NCI-H345 (cell line): Measurements from ENCODE around the gene CSNK1A1.
"Not testable (repeated sequence)": the region's sequence is repeated elsewhere in the genome, so short reads cannot be mapped to it uniquely, and the experiment has no call there.

Experiments
- DNase-seq: peaks from one replicate; lab custom pipeline; 2025; lab: John Stamatoyannopoulos, UW

Gene CSNK1A1

DNA sequence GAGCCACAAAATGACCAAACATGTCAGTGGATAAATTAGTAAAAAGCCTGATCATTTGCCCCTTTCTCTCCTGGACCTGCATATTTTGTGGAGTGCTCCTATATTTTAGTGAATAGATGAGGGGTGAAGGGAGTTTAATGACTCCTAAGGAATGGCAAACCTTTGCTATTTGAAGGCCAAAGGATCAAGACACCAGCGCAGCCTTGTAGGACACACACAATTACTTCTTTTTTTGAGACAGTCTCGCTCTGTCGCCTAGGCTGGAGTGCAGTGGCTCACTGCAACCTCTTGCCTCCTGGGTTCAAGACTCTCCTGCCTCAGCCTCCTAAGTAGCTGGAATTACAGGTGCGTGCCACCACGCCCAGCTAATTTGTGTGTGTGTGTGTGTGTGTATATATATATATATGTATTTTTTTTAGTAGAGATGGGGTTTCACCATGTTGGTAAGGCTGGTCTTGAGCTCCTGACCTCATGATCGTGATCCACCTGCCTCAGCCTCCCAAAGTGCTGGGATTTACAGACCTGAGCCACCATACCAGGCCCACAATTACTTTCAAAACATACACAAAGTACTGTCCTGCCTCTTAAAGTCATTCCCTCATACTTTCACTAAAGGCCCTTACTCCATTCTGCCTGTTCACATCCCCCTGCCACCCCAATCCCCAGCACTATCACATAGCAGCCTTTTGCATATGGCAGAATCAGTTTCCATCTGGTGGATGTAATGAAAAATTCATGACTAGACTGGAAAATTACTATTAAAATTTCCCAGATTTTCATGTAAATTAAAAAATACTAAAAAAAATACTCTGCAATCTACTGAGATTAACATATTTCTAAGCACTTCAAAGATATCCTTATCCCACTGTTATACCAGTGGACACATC, 60.4 kb downstream of the CSNK1A1 start:
- no peak for DNase-seq

DNA sequence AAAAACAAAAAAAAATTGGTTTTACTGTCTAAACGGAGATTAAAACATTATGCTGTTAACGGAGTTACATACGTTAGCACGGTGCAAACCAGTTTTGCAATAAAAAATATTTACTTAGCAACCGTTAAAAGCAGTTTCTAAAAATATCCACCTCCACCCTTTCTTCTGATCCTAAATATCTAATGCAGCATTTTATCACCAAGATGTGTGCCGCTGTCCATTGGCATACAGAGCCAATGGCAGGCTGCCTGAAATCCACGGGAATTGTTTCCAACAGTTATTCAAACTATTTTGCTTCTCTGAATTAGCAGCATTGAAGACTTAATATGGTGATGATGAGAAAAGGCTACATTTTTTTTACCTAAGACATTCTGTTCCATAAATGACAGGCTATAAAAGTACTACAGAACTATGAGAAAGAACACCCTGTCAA, 61.6 kb downstream of the CSNK1A1 start:
- DNase-seq, result no peak

DNA sequence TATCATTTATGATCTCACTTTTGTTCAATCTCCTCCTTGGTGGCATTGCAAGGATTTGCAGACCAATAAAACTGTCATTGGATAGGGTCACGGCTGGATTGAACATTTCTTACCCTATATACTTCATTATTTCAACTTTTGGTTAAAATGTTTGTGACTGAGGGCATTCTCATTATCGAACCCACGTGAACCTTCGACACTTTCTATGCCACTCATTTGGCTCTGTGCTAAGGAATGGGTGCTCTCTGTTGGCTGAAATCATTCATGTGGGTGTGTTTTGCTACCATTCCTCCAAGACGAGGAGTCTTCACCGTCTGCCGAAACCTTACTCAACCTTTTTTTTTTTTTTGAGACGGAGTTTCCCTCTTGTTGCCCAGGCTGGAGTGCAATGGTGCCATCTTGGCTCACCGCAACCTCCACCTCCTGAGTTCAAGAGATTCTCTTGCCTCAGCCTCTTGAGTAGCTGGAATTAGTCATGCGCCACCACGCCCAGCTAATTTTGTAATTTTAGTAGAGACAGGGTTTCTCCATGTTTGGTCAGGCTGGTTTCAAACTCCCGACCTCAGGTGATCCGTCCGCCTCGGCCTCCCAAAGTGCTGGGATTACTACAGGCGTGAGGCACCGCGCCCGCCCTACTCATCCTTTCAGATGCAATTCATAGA, 62.5 kb downstream of the CSNK1A1 start:
- no peak for DNase-seq

DNA sequence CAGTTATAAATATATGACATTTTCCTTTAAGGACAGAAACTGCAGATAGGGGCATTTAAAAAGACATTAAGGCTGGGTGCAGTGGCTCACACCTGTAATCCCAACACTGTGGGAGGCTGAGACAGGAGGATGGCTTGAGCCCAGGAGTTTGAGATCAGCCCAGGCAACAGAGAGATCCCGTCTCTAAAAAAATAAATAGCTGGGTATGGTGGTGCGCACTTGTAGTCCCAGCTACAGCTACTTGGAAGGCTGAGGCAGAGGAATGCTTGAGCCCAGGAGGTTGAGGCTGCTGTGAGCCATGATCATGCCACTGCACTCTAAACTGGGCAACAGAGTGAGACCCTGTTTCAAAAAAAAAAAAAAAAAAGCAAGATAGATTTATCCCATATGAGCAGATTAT, 63.6 kb downstream of the CSNK1A1 start:
- no peak for DNase-seq

DNA sequence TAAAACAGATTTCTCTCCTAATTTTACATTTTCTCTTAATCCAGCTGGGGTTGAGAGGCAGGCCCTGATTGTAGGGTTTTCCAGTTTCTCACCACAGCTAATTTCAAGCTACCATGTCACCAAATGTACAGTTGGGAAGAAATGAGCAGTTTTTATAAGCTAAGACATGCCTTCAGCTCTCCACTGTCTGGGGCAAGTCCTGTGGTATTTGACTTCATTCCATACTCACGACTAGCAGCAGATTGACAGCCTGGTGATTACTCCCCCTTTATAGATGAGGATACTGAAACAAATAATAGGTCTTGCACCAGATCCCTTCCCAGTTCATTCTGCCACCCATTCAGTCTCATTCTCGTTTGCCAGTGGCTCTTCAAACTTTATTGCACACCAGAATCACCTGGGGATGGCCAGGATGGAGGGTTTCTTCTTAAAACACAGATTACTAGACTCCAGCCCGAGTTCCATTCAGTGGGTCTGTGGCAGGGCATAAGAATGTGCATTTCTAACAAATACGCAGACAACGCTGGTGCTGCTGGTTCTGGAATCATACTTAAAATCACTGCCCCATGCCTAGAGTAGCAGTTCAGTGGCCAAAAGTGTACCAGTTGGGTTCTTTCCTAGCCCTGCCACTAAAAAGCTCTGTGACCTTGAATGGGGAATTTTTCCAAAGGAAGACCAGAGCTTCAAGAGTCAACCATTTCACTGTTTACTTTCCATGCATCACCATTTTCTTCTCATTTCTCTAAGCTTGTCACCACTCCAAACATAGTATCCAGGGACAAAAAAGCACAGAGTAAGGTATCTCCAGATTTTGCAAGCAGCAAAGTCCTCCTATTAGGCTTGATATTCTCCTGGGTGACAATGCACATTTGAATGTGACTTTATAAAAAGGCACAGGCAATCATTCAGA, 64.3 kb downstream of the CSNK1A1 start:
- no peak for DNase-seq

DNA sequence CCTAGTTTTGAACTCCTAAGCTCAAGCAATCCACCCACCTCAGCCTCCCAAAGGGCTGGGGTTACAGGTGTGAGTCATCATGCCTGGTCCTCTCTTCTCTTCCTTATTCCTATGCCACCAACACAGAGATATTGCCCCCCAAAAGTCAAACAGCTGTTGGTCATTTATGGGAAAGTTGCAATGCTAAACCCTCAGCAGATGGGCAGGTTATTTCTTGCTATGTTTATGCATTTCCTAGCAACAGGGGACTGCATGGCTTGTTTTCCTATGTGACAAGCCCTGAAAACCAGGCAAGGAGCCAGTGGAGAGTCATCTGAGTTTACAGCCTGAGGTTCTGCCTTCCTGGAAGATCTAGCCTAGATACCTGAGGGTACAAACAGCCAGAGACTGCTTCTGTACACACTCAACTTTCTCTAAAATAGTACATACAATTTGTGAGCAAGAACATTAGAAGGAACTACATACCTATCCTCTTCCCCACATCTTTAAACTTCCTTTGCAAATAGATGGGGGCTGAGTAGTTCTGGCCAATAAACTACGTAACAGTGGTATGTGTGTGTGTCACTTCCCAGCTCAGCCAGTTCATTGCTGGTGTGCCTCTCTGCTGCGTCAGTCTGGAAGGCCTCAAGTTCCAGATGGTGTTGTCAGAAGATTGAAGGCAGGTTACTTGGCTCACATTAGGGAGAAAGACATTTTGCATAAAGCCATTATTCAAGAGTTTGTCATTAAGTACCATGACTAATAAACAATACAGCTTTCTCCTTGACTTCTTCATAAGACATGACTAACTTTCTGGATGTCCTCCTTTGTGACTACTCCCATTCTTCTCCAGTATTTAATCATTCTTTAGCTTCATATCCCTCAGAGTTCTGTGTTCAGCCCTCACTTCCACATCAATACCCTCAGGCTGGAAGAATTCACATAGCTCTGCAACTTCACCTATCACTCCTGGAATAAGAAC, 65.3 kb downstream of the CSNK1A1 start:
- DNase-seq, result peak; percentile 35

DNA sequence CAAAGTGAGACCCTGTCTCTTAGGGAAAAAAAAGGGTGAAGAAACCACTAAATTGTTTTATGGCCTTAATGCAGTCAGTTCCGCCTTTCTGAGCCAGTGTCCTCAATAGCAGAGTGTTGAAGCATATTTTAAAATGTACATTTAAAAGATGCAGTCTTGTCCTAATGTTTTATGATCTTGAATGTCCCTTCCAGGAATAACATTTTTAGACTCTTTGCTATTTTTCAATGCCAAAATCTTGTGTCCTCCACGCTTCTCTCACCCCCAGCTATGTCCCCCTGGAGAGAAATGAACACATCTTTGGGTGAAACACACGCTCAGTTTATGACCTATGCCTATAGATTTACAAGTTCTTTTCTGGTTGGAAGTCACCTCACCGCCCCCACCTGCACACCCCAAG, 69.8 kb downstream of the CSNK1A1 start:
- DNase-seq, result no peak

DNA sequence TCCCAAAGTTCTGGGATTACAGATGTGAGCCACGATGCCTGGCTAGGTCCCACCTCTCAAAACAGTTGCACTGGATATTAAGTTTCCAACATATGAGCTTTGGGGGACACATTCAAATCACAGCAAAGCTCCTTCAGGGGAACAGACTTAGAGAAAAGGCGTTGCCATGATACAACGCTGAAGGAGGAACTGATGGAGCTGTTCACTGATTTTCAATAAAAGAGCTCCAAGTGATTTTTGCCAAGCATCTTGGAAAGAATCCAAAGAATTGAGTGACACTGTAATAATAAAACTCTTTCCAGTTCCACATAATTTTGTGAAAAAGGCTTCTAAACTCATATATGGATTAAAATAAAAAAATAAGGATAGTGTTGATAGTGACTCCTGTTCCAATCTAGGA, 72.5 kb downstream of the CSNK1A1 start:
- DNase-seq, result no peak

DNA sequence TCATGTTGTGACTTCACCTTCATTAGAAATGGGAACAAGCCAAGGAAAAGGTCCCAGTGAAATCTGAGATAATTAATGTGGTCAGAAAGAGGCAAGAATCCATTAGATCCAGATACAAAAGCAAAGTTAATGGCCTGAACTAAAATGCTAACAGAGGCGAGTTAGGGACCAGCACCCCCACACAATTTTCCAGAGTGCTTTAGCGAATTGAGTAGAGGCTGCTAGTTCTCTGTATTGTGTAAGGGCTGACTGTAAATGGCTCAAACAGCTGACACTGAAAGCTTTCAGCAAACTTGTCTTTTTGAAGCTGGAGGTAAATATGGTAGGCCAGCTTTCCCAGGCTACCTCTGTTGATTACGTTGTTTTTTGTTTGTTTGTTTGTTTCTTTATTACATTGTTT, 75.5 kb downstream of the CSNK1A1 start:
- DNase-seq, result no peak

DNA sequence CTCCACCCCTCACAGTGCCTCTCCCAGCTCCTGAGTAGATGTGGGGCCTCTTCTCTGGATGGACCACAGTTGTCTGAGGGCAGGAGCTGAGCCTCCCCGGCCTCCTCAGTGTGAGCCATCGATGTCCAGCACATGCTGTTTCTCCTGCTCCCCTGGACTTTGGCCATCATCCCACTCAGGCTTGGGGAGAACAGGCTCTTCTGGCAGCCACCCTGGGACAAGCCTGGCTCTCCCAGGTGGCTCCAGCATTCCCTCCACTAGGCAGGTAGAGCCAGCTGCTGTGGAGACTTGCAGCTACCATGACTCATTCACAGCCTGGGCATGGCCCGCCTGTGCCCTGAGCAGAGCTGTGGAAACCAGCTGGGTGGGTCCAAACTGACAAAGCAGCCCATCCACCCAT, 77.0 kb downstream of the CSNK1A1 start:
- no peak for DNase-seq

DNA sequence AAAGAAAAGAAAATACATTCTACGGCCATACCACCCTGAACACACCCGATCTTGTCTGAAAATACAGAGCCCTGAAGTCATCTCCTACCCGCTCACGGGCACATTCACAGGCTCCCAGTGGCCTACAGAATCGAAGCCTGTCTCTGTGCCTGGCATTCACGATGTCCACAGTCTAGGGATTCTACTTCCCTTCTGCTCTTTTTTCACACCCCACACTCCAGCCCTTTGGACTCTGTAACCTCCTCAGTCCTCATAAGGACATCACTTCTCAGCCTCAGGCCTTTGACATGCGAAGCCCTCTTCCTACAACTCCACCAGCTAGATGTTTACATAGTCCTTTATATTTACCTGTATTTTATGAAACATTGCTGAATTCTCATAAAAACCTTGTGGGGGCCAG, 77.8 kb downstream of the CSNK1A1 start:
- DNase-seq, result no peak

DNA sequence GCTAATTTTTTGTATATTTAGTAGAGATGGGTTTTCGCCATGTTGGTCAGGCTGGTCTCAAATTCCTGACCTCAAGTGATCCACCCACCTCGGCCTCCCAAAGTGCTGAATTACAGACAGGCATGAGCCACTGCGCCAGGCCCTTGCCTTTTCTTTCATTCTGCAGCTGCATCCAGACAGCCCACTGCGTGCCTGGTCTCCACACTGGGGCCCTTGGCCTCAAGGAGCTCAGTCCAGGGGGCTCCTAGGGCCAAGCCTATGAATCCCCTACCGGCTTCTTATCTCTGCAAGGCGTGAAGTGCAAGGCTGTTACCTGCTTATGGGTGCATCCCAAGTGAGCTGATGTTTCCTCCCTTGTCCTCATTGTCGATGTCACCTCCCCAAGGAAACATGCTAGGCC, 78.8 kb downstream of the CSNK1A1 start:
- DNase-seq, result no peak

DNA sequence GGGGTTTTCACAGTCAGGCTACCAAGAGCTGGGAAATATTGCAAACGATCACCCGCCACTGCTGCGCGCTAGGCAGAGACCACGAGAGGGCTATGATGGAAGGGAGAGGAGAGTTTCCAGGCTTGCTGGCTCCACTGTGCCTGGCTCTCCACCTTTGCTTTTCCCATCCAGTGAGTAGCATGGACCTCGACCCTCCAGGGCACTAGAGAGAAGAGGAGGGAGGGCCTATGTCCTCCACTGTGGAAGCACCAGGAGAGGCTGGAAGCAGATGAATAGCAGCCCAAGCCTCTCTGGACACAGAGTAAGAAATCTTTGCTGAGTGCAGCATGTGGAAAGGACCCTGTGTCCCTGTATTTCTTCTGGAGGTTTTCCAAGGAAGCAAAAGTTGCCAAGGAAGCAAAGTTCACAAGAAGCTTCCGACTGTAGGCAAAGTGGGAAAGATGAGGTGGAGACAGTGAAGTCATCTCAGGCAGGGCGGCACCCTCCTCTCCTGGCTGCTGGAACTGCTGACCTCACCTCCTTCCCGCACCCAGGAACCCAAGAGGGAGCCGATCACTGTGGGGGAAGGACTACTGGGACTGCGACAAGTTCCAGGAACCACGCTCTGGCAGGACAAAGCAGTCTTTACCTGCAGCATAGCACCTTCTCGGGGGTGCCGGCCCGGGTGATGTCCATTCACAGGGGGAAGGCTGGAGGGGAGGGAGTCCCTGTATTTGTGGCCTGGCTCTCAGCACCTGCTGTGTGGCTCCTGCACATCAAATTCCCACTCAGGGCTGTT, 79.6 kb downstream of the CSNK1A1 start:
- DNase-seq, result no peak

DNA sequence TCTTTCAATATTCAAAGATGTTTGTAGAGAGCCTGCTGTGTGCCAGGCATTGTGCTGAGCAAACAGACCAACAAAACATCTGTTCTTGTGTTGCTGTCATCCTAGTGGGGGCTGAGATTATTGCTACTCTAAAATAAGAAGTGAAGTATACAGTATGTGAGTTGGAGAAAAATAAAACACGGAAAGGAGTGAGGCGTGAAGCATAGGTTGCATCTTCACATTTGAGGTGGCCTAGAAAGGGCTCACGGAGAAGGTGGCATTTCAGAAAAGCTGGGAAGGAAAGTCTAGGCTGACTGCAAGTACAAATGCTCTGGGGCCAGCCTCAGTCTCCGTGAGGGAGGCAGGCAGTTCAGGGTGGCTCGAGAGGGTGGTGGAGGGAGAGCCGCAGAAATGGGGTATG, 80.3 kb downstream of the CSNK1A1 start:
- DNase-seq, result peak; percentile 65

DNA sequence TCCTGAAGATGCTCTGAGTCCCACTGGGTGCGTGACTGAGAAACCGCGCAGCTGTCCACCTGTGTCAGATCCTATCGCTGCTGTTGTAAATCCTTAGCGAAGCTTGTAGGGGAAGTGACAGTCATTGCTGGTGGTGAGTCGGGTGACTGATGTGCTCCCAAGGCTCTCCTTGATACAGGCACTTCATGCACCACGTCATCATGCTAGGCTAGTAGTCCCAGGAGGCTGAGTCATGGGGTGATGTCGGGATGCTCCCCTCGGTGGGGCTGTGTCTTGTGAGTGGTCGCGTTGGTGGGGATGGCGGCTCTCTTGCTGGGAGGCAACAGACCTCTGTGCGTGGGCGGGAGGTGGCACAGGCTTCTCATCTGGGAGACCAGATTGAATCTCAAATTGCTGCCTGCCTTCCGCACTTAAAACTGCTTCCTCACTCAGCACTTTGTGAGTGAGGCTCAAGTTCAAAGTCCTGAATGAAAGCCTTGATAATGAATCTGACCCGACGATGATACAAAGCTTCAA, 84.7 kb downstream of the CSNK1A1 start:
- DNase-seq, result no peak

DNA sequence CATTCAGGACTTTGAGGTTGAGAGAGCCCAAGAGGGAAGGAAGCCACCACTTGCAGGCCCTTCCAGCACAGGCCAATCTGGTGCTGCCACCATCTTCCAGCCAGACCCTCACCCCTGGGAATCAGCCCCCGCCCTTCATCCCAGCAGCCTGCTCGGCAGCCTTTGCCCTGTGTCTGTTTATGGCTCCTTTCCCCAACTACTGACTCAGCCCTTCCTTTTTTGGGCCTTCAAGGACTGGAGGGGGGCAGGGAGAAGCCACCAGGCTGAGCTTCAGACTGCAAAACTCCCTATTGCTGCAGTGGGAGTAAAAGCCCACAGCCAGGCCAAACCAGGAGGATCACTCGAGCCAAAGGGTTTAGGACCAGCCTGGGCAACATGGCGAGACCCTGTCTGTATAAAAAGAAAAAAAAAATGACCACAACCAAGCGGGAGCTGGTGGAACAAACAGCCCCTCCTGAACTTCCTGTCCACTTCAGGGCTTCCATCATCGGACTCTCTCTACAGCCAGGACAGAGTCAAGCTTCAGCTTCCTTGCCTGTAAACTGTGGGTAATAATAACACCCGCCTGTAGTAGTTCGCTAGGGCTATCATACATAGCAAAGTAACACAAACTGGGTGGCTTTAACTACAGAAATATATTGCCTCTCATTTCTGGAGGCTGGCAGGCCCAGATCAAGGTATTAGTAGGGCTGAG, 86.3 kb downstream of the CSNK1A1 start:
- DNase-seq, result no peak

DNA sequence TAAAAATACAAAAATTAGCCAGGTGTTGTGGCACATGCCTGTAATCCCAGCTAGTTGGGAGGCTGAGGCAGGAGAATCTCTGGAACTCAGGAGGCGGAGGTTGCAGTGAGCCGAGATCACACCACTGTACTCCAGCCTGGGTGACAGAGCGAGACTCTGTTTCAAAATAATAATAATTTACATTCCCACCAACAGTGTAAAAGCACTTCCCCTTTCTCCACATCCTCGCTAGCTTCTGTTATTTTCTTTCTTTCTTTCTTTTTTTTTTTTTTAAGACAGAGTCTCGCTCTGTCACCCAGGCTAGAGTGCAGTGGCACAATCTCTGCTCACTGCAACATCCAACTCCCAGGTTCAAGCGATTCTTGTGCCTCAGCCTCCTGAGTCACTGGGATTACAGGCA, 89.3 kb downstream of the CSNK1A1 start:
- not testable (repeated sequence) for DNase-seq

DNA sequence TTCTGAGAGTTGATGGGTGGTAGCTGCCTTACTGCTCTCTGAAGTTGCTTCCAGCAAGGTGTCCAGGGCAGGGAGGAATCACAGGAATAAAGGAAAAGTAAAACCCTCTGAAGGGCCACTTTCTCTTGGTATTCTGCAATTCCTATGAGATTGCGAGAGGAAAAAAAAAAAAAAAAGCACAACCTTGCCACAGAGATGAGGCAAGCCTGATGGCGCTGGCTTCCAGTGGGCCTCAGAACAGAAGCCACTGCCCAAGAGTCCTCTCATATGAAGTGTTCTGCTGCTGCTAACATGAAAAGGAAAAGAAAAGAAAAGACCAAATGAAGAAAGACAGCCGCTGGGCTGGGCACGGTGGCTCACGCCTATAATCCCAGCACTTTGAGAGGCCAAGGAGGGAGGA, 91.3 kb downstream of the CSNK1A1 start:
- DNase-seq, result no peak

DNA sequence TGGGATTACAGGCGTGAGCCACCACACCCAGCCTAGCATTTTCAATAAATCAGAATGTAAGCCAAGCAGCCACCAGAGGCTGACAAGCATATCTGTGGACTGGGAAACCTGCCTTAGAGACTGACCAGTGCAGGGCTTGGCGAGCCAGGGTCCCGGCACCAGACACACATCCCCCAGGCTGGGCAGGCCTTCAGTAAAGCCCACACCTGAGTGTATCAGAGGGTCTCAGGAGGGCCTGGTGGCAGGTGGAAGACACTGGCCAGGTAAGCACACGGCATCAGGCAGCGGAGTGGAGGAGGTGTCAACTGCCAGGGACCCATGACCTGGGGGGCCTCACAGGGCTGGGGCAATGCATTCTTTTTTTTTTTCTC, 93.9 kb downstream of the CSNK1A1 start:
- DNase-seq, result no peak
